Endothelial cell (in vitro differentiated cells): ENCODE results near the gene ADD1. TPM values are rescaled to one million over a fixed set of nuclear protein-coding genes. Genes with fewer than 3 reads are reported as not detected.
A peak's percentile ranks its signal among the peaks of the same experiment; 100 is the strongest.

Experiments
- DNase-seq: peaks from one replicate; pipeline ENCODE4 v3.0.0; 2021; ENCODE audit warnings: low spot score
- H3K27ac Mint-ChIP-seq: one replicate; pipeline ENCODE4 v1.8.0; 2021; ENCODE audit warnings: mixed read lengths, inconsistent platforms; ENCODE audit not compliant: unreplicated experiment
- H3K27me3 Mint-ChIP-seq: one replicate; pipeline ENCODE4 v1.8.0; 2021; ENCODE audit warnings: mild to moderate bottlenecking, moderate library complexity, mixed read lengths, inconsistent platforms; ENCODE audit not compliant: unreplicated experiment
- H3K36me3 Mint-ChIP-seq: one replicate; pipeline ENCODE4 v1.8.0; 2021; ENCODE audit warnings: mild to moderate bottlenecking, low read depth, mixed read lengths, inconsistent platforms; ENCODE audit not compliant: unreplicated experiment
- H3K4me1 Mint-ChIP-seq: one replicate; pipeline ENCODE4 v1.8.0; 2021; ENCODE audit warnings: mild to moderate bottlenecking, mixed read lengths, inconsistent platforms; ENCODE audit not compliant: unreplicated experiment
- H3K4me3 Mint-ChIP-seq: one replicate; pipeline ENCODE4 v1.8.0; 2021; ENCODE audit warnings: mild to moderate bottlenecking, mixed read lengths, inconsistent platforms; ENCODE audit not compliant: unreplicated experiment
- H3K9me3 Mint-ChIP-seq: one replicate; pipeline ENCODE4 v1.8.0; 2021; ENCODE audit warnings: mixed read lengths, inconsistent platforms; ENCODE audit not compliant: unreplicated experiment
- CTCF ChIP-seq: fragments of 200-600 bp; sonication (generic); IDR thresholded peaks from one replicate; pipeline ENCODE4 v1.5.0; 2021; ENCODE audit warnings: antibody characterized with exemption; ENCODE audit not compliant: unreplicated experiment
- total RNA-seq: library from RNA; stranded (reverse); fragmentation: NEBNext Ultra II Directional; extraction: Animal tissue kit (Norgen Biotek cat#: 25700); gene quantifications from one replicate; pipeline ENCODE4 v1.2.1, GENCODE V29; 2021; ENCODE audit not compliant: unreplicated experiment

ADD1 gene
- total RNA-seq, 1 donor from 2014 or later: 337 TPM

GRCh38 chr4:2888886-2889285 lies 45.2 kb downstream of the ADD1 start:
- H3K9me3 Mint-ChIP-seq: no peaks in the 10 kb centered on the region
- H3K27ac Mint-ChIP-seq: no peak overlapping the region
- peaks cover 31% of the 10 kb centered on the region for H3K36me3 Mint-ChIP-seq
- no peak for DNase-seq
- H3K4me1 Mint-ChIP-seq: peaks cover 4% of the 10 kb centered on the region
- H3K4me3 Mint-ChIP-seq: no peak overlapping the region
- TF ChIP-seq CTCF: no peak
- no peaks in the 10 kb centered on the region for H3K27me3 Mint-ChIP-seq

- peaks cover 26% of the 10 kb centered on the region for H3K36me3 Mint-ChIP-seq
- no peaks in the 10 kb centered on the region for H3K4me1 Mint-ChIP-seq
- no peaks in the 10 kb centered on the region for H3K27me3 Mint-ChIP-seq
- peak overlapping the region; percentile 63 for H3K4me3 Mint-ChIP-seq
- H3K27ac Mint-ChIP-seq: no peak overlapping the region
- TF ChIP-seq CTCF: no peak
- DNase-seq: no peak
- no peaks in the 10 kb centered on the region for H3K9me3 Mint-ChIP-seq
Observed at GRCh38 chr4:2891294-2891693, 47.6 kb downstream of the ADD1 start.

GRCh38 chr4:2893772-2894171 lies 50.1 kb downstream of the ADD1 start:
- TF ChIP-seq CTCF: no peak
- H3K36me3 Mint-ChIP-seq: peaks cover 23% of the 10 kb centered on the region
- DNase-seq: no peak
- H3K9me3 Mint-ChIP-seq: no peaks in the 10 kb centered on the region
- H3K27ac Mint-ChIP-seq: no peak overlapping the region
- H3K4me3 Mint-ChIP-seq: no peak overlapping the region
- H3K4me1 Mint-ChIP-seq: no peaks in the 10 kb centered on the region
- H3K27me3 Mint-ChIP-seq: peaks cover 4% of the 10 kb centered on the region

GRCh38 chr4:2898001-2898400 lies 54.4 kb downstream of the ADD1 start:
- DNase-seq: no peak
- peak overlapping the region; percentile 6 for H3K4me3 Mint-ChIP-seq
- peak overlapping the region; percentile 6 for H3K27ac Mint-ChIP-seq
- H3K9me3 Mint-ChIP-seq: no peaks in the 10 kb centered on the region
- peaks cover 4% of the 10 kb centered on the region for H3K27me3 Mint-ChIP-seq
- peaks cover 45% of the 10 kb centered on the region for H3K36me3 Mint-ChIP-seq
- TF ChIP-seq CTCF: no peak
- H3K4me1 Mint-ChIP-seq: peaks cover 5% of the 10 kb centered on the region

- H3K4me1 Mint-ChIP-seq: peaks cover 5% of the 10 kb centered on the region
- peak overlapping the region; percentile 34 for H3K27ac Mint-ChIP-seq
- H3K27me3 Mint-ChIP-seq: peaks cover 6% of the 10 kb centered on the region
- TF ChIP-seq CTCF: no peak
- H3K9me3 Mint-ChIP-seq: no peaks in the 10 kb centered on the region
- no peak for DNase-seq
- H3K36me3 Mint-ChIP-seq: peaks cover 55% of the 10 kb centered on the region
- peak overlapping the region; percentile 1 for H3K4me3 Mint-ChIP-seq
Observed at GRCh38 chr4:2900741-2901140, 57.1 kb downstream of the ADD1 start.
